NCI-H2196 (cell line): Measurements from ENCODE around the gene CEBPB.
"Not testable (repeated sequence)": the region's sequence is repeated elsewhere in the genome, so short reads cannot be mapped to it uniquely, and the experiment has no call there.

Experiments
- DNase-seq: peaks from one replicate; lab custom pipeline; 2025; ENCODE audit not compliant: unreplicated experiment; lab: John Stamatoyannopoulos, UW

The CEBPB gene

DNA sequence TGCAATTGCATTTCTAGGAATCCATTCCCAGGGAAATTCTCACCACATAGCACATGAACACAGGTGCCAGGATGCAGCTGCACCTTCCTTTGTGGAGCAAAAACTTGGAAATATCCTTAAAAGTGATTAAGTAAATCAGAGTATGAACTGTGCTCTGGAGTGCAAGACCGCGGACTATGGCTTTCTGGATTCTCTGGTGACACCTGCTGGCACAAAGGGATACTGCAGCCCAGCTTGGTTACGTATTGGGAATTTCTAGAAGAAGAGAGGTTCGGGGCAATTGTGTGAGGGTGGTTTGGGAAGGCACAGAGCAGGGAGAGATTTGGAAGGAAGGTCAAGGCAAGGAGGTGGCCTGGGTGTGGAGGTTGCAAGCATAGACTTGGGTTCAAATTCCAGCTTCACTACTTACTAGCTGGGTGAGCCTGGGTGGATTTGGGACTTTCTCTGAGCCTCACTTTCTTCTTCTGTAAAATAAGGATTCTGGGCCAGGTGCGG lies 21.3 kb upstream of the CEBPB start:
- peak; percentile 81 for DNase-seq

DNA sequence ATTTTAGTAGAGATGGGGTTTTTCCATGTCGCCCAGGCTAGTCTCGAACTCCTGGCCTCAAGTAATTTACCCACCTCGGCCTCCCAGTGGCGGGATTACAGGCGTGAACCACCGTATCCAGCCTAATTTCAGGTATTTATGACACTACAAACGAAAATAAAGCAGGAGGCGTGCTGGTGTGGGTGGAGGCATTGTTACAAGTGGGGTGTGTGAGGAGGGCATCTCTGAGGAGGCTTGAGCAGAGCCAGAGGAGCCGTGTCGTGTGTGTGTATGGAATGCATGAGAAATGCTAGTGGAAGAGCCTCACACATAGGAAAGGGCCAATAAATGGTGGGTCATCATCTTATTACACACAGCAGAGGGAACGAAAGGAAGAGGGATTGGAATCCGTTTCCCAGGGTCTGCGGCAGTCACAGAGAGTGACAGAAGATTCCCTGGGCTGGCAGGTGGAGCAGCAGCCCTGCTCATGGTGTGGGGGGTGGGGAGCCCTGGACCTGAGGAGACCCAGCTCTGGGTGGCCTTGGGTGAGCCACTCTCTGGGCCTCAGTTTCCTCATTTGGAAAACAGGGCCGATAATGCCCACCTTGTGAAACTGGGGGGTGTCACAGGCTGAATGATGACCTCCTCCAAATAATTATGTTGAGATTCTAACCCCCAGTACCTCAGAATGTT lies 19.9 kb upstream of the CEBPB start:
- DNase-seq: no peak

GRCh38 chr20:50172347-50173013 lies 18.1 kb upstream of the CEBPB start:
- peak; percentile 72 for DNase-seq

DNA sequence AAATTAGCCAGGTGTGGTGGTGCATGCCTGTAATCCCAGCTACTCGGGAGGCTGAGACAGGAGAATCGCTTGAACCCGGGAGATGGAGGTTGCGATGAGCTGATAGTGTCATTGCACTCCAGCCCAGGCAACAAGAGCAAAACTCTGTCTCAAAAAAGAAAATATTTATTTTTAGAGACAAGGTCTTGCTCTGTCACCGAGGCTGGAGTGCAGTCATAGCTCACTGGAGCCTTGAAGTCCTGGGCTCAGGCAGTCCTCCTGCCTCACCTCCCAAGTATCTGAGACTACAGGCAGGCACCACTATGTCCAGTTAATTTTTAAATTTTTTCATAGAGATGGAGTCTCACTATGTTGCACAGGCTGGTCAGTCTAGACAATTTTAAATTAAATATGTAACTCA lies 16.2 kb upstream of the CEBPB start:
- DNase-seq: no peak

GRCh38 chr20:50175938-50176933 lies 14.4 kb upstream of the CEBPB start:
- no peak for DNase-seq

DNA sequence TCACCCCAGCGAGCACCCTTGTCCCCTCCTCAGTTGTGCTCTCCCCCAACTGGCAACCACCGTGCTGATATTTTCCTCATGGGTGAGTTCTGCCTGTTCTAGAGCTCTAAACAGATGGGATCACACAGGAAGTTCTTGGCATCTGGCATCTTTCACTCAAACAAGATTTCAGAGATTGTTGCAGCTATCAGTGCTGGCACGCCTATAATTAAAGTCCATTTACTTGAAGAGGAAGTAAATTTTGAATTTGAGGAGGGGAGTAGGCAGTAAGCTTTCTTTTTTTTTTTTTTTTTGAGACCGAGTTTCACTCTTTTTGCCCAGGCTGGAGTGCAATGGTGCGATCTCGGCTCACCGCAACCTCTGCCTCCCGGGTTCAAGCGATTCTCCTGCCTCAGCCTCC lies 12.0 kb upstream of the CEBPB start:
- DNase-seq: not testable (repeated sequence)

DNA sequence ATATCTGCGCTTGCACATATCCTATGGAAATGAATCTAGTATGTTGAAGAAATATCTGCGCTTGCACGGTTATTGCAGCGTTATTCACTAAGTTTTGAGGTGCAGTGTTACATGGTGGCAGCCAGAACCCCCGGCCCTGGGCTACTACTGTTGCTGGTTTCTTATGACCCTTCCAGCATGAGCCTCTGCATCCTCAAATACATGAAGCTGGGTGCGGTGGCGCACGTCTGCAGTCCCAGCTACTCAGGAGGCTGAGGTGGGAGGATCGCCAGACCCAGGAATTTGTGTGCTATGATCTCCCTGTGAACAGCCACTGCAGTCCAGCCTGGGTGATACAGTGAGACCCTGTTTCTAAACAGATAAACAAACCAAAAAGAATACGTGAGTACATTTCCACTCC lies 9.3 kb upstream of the CEBPB start:
- no peak for DNase-seq

DNA sequence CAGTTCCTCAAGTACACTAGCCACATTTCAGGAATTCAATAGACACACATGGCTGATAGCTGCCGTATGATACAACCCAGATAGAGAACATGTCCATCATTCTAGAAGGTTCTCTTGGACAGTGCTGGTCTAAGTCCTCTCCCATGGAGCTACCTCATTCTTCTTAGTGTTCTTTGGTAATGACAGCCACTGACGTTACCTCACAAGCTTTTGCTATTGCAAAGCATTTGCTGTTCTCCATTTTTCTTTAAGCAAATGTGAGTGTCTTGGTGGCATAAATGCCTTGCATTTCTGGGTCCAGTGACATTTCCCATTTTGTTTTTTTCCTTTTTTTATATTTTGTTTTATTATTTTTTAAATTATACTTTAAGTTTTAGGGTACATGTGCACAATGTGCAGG lies 8.3 kb upstream of the CEBPB start:
- no peak for DNase-seq

- no peak for DNase-seq
These were observed 5.2 kb upstream of the CEBPB start for GRCh38 chr20:50185426-50185825.

DNA sequence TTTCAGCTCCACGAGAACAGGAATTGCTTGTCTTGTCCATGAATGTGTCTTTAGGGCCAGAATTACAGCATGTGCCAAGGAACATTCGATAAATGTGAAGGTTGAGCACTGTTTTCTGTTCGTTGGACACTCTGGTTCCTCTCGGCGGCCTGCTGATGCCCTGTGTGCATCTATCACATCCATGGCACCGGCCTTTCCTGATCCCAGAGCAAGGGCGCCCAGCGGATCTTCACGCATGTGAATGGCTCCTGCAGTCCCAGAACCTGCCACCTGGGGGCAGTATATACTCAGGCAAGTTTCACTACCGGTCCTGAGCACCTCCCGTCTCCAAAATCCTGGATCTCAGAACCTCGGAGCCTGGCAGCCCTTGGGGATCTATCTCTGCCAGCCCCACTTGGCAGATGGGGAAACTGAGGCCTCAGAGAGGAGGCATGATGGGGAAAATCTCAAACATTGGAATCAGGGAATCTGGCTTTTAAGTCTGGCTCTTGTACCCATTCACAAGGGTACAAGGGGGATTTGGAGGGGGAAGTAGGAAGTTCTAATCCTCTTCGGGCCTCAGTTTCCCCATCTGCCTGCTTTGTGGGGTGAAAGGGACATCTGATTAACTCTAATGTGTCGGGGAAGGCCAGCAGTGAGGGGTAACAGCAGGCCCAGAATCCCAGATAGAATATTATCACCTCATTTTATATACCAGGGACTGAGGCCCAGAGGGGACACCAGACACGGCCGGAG lies 4.3 kb upstream of the CEBPB start:
- DNase-seq: peak; percentile 94

- DNase-seq: no peak
These were observed 3.6 kb upstream of the CEBPB start for GRCh38 chr20:50186987-50187402.

DNA sequence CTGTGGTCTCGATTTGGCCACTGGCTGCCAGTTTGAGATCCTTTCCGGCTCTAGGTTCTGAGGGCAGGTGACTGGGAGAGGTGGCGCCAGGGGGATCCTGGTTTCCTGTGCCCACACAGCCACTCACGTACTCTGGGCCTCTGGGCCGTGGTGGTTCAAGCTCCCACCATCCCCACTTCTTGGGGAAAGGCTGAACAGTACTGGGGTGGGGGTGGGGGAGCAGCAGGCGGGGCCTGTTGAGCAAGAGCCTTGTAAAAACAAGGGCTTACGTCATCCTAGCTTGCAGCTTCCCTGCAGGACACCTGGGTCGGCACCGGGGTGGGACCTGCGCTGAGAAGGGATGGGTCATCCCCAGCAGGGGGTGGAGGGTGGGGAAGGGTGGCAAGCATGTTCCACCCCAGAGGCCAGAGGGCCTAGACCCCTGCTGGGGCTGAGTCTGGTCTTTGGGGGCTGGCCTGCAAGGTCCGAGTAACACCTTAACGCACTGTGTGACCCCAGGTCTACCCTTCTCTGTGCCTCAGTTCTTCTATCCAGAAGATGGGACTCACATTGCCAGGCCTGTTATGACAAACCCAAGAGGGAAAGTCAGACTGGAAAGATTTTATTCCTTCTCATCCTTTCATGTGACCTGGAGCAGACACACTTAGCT lies 3.1 kb upstream of the CEBPB start:
- DNase-seq: no peak

DNA sequence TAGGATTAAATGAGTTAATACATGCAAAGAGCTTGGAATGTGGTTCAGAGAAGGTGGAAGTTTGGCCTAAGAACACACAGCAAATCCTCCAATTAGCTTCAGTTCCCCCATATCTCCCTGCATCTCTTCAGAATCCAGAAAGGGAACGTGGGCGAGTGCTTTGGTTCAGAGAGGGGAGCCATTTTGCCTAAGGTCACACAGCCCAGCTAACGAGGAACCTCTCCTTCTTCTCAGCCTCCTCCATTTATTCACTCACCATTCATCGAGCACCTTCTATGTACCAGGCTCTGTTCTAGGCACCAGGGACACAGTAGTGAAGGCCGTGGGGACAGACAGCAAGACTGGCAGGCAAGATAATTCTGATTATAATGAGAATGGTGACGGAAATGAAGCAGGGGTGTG lies 2.3 kb upstream of the CEBPB start:
- no peak for DNase-seq

GRCh38 chr20:50188879-50189680 lies 1.6 kb upstream of the CEBPB start:
- DNase-seq: no peak

DNA sequence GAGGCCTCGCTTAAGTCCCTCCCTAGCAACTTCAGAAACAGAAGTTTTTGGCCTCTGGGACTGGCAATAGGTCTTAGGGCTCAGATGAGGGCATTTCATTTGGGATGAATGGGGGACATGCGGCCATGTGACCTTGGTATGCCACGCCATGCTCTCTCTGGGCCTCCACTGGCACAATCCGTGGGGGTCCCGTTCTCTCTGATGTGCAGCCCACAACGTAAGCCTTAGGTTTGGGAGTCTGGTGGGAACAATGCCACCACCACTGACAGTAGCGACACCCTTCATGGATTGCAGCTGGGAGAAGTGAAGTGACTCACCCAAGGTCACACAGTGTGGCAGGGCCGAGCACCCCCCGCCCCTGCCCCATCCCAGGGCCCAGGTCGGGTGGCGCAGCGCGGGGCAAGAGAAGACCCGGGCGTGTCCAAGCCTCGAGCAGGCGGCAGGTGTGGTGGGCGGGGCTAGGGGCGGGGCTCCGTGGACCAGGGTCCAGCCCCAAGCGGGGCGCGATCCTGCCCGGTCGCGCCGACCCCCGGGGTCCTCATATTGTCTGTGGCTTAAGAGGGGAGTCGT lies 864 bp upstream of the CEBPB start:
- peak; percentile 42 for DNase-seq

DNA sequence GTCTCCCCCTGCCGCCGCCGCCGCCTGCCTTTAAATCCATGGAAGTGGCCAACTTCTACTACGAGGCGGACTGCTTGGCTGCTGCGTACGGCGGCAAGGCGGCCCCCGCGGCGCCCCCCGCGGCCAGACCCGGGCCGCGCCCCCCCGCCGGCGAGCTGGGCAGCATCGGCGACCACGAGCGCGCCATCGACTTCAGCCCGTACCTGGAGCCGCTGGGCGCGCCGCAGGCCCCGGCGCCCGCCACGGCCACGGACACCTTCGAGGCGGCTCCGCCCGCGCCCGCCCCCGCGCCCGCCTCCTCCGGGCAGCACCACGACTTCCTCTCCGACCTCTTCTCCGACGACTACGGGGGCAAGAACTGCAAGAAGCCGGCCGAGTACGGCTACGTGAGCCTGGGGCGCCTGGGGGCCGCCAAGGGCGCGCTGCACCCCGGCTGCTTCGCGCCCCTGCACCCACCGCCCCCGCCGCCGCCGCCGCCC lies 474 bp downstream of the CEBPB start:
- DNase-seq: peak; percentile 50

GRCh38 chr20:50191544-50192363 lies 1.1 kb downstream of the CEBPB start:
- DNase-seq: peak; percentile 62
